ENCODE data around the gene CDK1.

DNA sequence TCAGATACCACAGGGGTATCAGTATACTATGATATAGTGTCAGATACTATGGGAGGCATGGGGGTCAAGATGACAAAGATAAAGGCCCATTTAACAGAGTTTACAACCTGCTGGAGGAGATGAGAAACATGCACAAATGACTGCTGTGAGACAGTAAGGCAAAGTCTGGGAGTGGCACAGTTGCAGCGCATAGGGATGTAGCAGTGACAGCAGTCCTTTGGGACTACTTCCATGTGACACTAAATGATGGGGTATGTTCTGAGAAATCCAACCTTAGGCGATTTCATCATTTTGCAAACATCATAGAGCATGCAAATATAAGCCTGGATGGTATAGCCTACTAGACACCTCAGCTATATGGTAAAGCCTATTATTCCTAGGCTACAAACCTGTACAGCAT, 56.8 kb downstream of the CDK1 start:
- TF ChIP-seq EZH2 (IDR thresholded peaks at IDR 0.05; ENCODE audit: insufficient read depth, poor library complexity, severe bottlenecking) (no peak), EZH2phosphoT487 (IDR thresholded peaks at IDR 0.05; ENCODE audit: insufficient read depth, low read depth) (no peak)

Data from GM23248 (cell line).